GM12878 (cell line): ENCODE measurements around the gene WBP4. TPM values are rescaled to one million over a fixed set of nuclear protein-coding genes. Genes with fewer than 3 reads are reported as not detected.

ENCODE experiments used
- ASH2L ChIP-seq: fragments of 300-600, 200-600 bp; sonication (generic); IDR thresholded peaks from 2 replicates; pipeline ENCODE4 v1.6.1; 2017; ENCODE audit warnings: low read depth, mild to moderate bottlenecking, borderline replicate concordance
- BACH1 ChIP-seq: fragments of 450-650 bp; IDR thresholded peaks from 2 replicates; pipeline ENCODE4 v1.6.1; 2017; ENCODE audit warnings: mild to moderate bottlenecking, borderline replicate concordance
- CBX5 ChIP-seq: sonication (generic); IDR thresholded peaks from 2 replicates; pipeline ENCODE4 v1.6.1; 2016; ENCODE audit warnings: low read depth, moderate library complexity, mild to moderate bottlenecking, inconsistent platforms
- E4F1 ChIP-seq: fragments of 450-650 bp; IDR thresholded peaks from 2 replicates; pipeline ENCODE4 v1.6.1; 2018; ENCODE audit warnings: borderline replicate concordance, mild to moderate bottlenecking; ENCODE audit not compliant: partially characterized antibody
- EED ChIP-seq: sonication (generic); IDR thresholded peaks from 2 replicates; pipeline ENCODE4 v1.6.1; 2016; ENCODE audit warnings: antibody characterized with exemption, low read depth
- EP300 ChIP-seq, 2 experiments: fragments of 150-350 bp in 1 of 2; IDR thresholded peaks; 2 replicates each; pipeline ENCODE4 v1.6.1; 2011 to 2012; ENCODE audit warnings: low read depth in 2 of 2, low read length in 2 of 2, borderline replicate concordance in 1 of 2, improper control_type of control experiment in 1 of 2, inconsistent platforms in 1 of 2; ENCODE audit not compliant: control insufficient read depth in 1 of 2
- GATAD2B ChIP-seq: fragments of 450-650 bp; conservative IDR thresholded peaks from 2 replicates; pipeline ENCODE4 v1.6.1; 2017; ENCODE audit warnings: low read depth, mild to moderate bottlenecking, moderate library complexity
- IRF3 ChIP-seq: fragments of 450-650 bp; IDR thresholded peaks from 2 replicates; pipeline ENCODE4 v1.6.1; 2014; ENCODE audit warnings: mild to moderate bottlenecking
- PML ChIP-seq: IDR thresholded peaks from 2 replicates; pipeline ENCODE4 v1.6.1; 2012; ENCODE audit warnings: low read length, inconsistent platforms
- POU2F2 ChIP-seq: IDR thresholded peaks from 3 replicates; pipeline ENCODE4 v1.6.1; 2011; ENCODE audit warnings: low read depth, mild to moderate bottlenecking, low read length, borderline replicate concordance
- RUNX3 ChIP-seq: IDR thresholded peaks from 2 replicates; pipeline ENCODE4 v1.6.1; 2012; ENCODE audit warnings: low read length, inconsistent platforms
- SKIL ChIP-seq: fragments of 450-650 bp; IDR thresholded peaks from 2 replicates; pipeline ENCODE4 v1.6.1; 2017; ENCODE audit warnings: mild to moderate bottlenecking, low read depth, inconsistent platforms; ENCODE audit not compliant: poor library complexity, severe bottlenecking
- TBL1XR1 ChIP-seq: IDR thresholded peaks from 2 replicates; pipeline ENCODE4 v1.6.1; 2012; ENCODE audit warnings: low read depth, low read length, improper control_type of control experiment
- ZBTB11 ChIP-seq: fragments of 450-650 bp; formaldehyde crosslinking; IDR thresholded peaks from 2 replicates; pipeline ENCODE4 v1.5.0; 2022; ENCODE audit warnings: mild to moderate bottlenecking, missing genetic modification characterization
- ZBTB40 ChIP-seq: fragments of 450-650 bp; IDR thresholded peaks from 2 replicates; pipeline ENCODE4 v1.6.1; 2016; ENCODE audit warnings: mild to moderate bottlenecking, moderate library complexity, borderline replicate concordance
- ZNF207 ChIP-seq: fragments of 450-650 bp; IDR thresholded peaks from 2 replicates; pipeline ENCODE4 v1.6.1; 2014; ENCODE audit warnings: antibody characterized with exemption, mild to moderate bottlenecking, borderline replicate concordance
- polyA plus RNA-seq, 11 experiments: library from polyadenylated mRNA; depleted of rRNA in 4 of 11; unstranded in 6 of 11; stranded (reverse) in 5 of 11; fragments of >200 nt; fragmentation: Nextera tagmentation in 4 of 11; fragmentation: Illumina TruSeq in 1 of 11; extraction: Ambion mirVana in 4 of 11; extraction: Trizol in 1 of 11; gene quantifications; 1 replicate in 1 of 11; 2 replicates in 10 of 11; pipeline versions ENCODE4 v1.2.1 to v1.2.3, GENCODE V29; 2011 to 2016; ENCODE audit warnings: inconsistent platforms in 2 of 11, missing spikeins in 2 of 11, low read depth in 1 of 11
- total RNA-seq, 4 experiments: library from RNA; depleted of rRNA in 3 of 4; stranded (reverse); fragments of >200 nt in 3 of 4; fragmentation: Illumina TruSeq in 1 of 4; extraction: Trizol in 1 of 4; gene quantifications; 2 replicates each; pipeline versions ENCODE4 v1.2.1 to v1.2.3, GENCODE V29; 2013 to 2021

WBP4 gene
- total and polyA plus RNA-seq, 10 of the 15 experiments (the other 5 are each of a cell fraction or from before 2014, with no cell fraction given) = 7.4 to 21.6 (median 14.2) TPM

GRCh38 chr13:41060724-41061074 is 610 bp upstream of the WBP4 start (continued):
- TF ChIP-seq ZBTB40 = peak; percentile 68; the same call in 1 of the 2 replicates
- peak in 1 of 2 experiments; percentile 43; a peak in 1 of 4 replicates for TF ChIP-seq EP300 (IDR thresholded peaks at IDR 0.05; ENCODE audit: borderline replicate concordance in 1 of 2, control insufficient read depth in 1 of 2, low read depth in 2 of 2, low read length in 2 of 2)
- no peak for TF ChIP-seq E4F1
- peak; percentile 27; the same call in 1 of the 2 replicates for TF ChIP-seq ZNF207
- no peak for TF ChIP-seq CBX5
- TF ChIP-seq EED = peak; percentile 12; the same call in 1 of the 2 replicates
- TF ChIP-seq SKIL = no peak
- no peak; the same call in 1 of the 2 replicates for TF ChIP-seq GATAD2B
- peak; percentile 76; the same call in 1 of the 2 replicates for TF ChIP-seq ASH2L
- TF ChIP-seq POU2F2 = peak; percentile 39; the same call in 1 of the 3 replicates
- no peak for TF ChIP-seq PML
- TF ChIP-seq BACH1 = peak; percentile 29
- TF ChIP-seq TBL1XR1 = peak; percentile 86; the same call in 1 of the 2 replicates
- TF ChIP-seq ZBTB11 (CRISPR knock-in tag) = no peak
- peak; percentile 73 for TF ChIP-seq RUNX3
- TF ChIP-seq IRF3 = peak; percentile 28; the same call in 1 of the 2 replicates
